Measurements from ENCODE around the gene CDH13.

- TF ChIP-seq TARDBP (IDR thresholded peaks at IDR 0.05; ENCODE audit: borderline replicate concordance) (no peak), ZBED1 (IDR thresholded peaks at IDR 0.05; ENCODE audit: borderline replicate concordance) (no peak), CBX3 (IDR thresholded peaks at IDR 0.05; ENCODE audit: borderline replicate concordance, low read depth) (no peak), ELK1 (IDR thresholded peaks at IDR 0.05; ENCODE audit: low read depth, low read length) (no peak), PKNOX1 (IDR thresholded peaks at IDR 0.05) (no peak), PBX3 (IDR thresholded peaks at IDR 0.05; ENCODE audit: insufficient replicate concordance, low read depth, low read length) (no peak), SP1 (IDR thresholded peaks at IDR 0.05; ENCODE audit: low read depth, low read length) (no peak), BACH1 (IDR thresholded peaks at IDR 0.05; ENCODE audit: borderline replicate concordance) (no peak), TCF12 (IDR thresholded peaks at IDR 0.05; ENCODE audit: low read depth, low read length) (no peak)
Observed at GRCh38 chr16:83810901-83811300, 1184.1 kb downstream of the CDH13 start.
